Measurements from ENCODE around the gene TNPO1. TPM values are rescaled to one million over a fixed set of nuclear protein-coding genes. Genes with fewer than 3 reads are reported as not detected.

Gene TNPO1
- total and polyA plus RNA-seq, 2 of the 8 experiments (the other 6 are each of a cell fraction or from before 2014, with no cell fraction given) = 38.5 to 211 TPM

DNA sequence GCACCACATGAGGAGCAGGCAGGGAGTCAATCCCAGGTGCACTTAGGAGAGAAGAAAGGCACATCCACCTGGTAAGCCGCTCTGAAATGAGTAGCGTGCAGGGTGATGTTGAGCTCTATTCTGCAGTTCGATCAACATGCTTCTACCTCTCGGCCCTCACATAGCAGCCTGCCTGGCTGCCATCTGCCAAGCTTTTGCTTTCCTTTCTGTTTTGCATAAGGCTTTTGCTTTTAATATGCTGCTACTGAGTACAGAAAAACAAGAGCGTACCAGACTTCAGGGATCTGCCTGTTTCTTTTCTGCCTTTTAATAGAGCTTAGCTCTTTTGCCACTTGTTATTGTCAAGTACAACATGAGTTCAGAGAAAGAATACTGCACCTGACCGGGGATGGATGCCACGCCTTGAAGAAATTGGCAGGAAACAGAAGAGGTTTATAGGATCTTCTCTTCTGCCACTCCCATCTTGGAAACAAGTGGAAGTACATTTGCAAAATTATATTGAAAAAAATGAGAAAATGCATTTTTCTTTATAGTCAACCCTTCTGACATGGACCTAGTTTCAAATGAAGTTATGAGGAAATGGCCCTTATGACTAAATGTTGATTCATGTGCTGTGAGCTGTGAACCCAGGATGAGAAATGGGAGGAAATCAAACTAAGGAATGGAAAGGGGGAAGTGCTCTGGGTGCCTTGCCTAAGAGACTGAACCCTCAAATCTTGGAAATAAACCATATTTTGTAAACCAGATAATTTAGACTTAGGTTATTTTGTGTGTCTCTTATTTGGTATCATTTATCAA, 135.4 kb downstream of the TNPO1 start (continued):
- no peak for TF ChIP-seq PHF8 (conservative IDR thresholded peaks at IDR 0.05; ENCODE audit: low read depth, low read length)
- TF ChIP-seq RNF2 (IDR thresholded peaks at IDR 0.05; ENCODE audit: borderline replicate concordance, low read depth, low read length, missing control alignments, poor library complexity, severe bottlenecking) = no peak
- TF ChIP-seq JUND (IDR thresholded peaks at IDR 0.05; ENCODE audit: low read length) = no peak
- no peak for TF ChIP-seq MAFK (IDR thresholded peaks at IDR 0.05; ENCODE audit: low read depth, low read length)
- TF ChIP-seq HDAC6 (IDR thresholded peaks at IDR 0.05; ENCODE audit: low read depth, low read length) = no peak
- TF ChIP-seq EZH2 (IDR thresholded peaks at IDR 0.05; ENCODE audit: low read depth, low read length, severe bottlenecking) = no peak
- TF ChIP-seq RBBP5 (IDR thresholded peaks at IDR 0.05; ENCODE audit: borderline replicate concordance, low read depth, low read length) = no peak
- TF ChIP-seq TAF7 (optimal IDR thresholded peaks at IDR 0.05; ENCODE audit: borderline replicate concordance, low read depth, low read length) = no peak
- no peak for TF ChIP-seq TCF12 (IDR thresholded peaks at IDR 0.05; ENCODE audit: low read depth, low read length)

Data from H1 (cell line).